Tibial artery (tissue), 4 donors: Measurements from ENCODE around the gene WHRN.

Experiments
- DNase-seq, 2 donors: peaks; one replicate each; pipeline ENCODE4 v3.0.0-alpha.2; 2019
- H3K27ac ChIP-seq, 2 donors: fragments of 200-600 bp; sonication (generic) in 1 of 2; 1 replicate in 1 of 2; 2 replicates in 1 of 2; pipeline ENCODE4 v1.5.1; 2018 to 2019; ENCODE audit warnings: mild to moderate bottlenecking in 1 of 2
- H3K27me3 ChIP-seq, 2 donors: fragments of 200-600 bp; sonication (generic) in 1 of 2; one replicate each; pipeline versions ENCODE4 v1.5.1 to v1.6.0; 2016 to 2019
- H3K36me3 ChIP-seq, 3 donors: fragments of 200-600 bp; sonication (generic) in 2 of 3; one replicate each; pipeline ENCODE4 v1.5.1; 2016 to 2019; ENCODE audit warnings: mild to moderate bottlenecking in 2 of 3
- H3K4me1 ChIP-seq, 4 donors: fragments of 200-600 bp; sonication (generic) in 2 of 4; 1 replicate in 3 of 4; 2 replicates in 1 of 4; pipeline ENCODE4 v1.5.1; 2016 to 2019
- H3K4me3 ChIP-seq, 2 donors: fragments of 200-600 bp; sonication (generic) in 1 of 2; 1 replicate in 1 of 2; 2 replicates in 1 of 2; pipeline ENCODE4 v1.5.1; 2018 to 2019; ENCODE audit warnings: mild to moderate bottlenecking in 2 of 2
- H3K9me3 ChIP-seq, 3 donors: fragments of 200-600 bp; sonication (generic) in 1 of 3; one replicate each; pipeline ENCODE4 v1.5.1; 2016 to 2019
- CTCF ChIP-seq, 2 experiments: fragments of 200-600 bp in 1 of 2; fragments of 450-650 bp in 1 of 2; IDR thresholded peaks; one replicate each; pipeline ENCODE4 v1.5.1; 2017 to 2019; ENCODE audit warnings: antibody characterized with exemption in 2 of 2, mild to moderate bottlenecking in 1 of 2, moderate library complexity in 1 of 2
- intact Hi-C: fragments of 100-400 bp; cut with DNase I; formaldehyde crosslinking; loops from one replicate; pipeline ENCODE4 v1.15.0; 2023; ENCODE audit warnings: low total_unique reads

WHRN gene

GRCh38 chr9:114546851-114547250, 41.6 kb upstream of the WHRN start:
- peaks cover 0 to 3% (median under 1%) of the 10 kb centered on the region in 4 donors for H3K4me1 ChIP-seq
- no peak overlapping the region for H3K27ac ChIP-seq
- H3K4me3 ChIP-seq = no peak overlapping the region
- DNase-seq = no peak
- intact Hi-C loops = no loop called here
- TF ChIP-seq CTCF (IDR thresholded peaks at IDR 0.05) = no peak
- H3K27me3 ChIP-seq = peaks cover 0 to 2% of the 10 kb centered on the region in 2 donors
- H3K36me3 ChIP-seq = no peaks in the 10 kb centered on the region
- no peaks in the 10 kb centered on the region for H3K9me3 ChIP-seq

- Histone ChIP-seq H3K27ac (no peak overlapping the region), H3K27me3 (peaks cover 0 to 2% of the 10 kb centered on the region in 2 donors), H3K9me3 (no peaks in the 10 kb centered on the region), H3K4me1 (no peaks in the 10 kb centered on the region), H3K36me3 (no peaks in the 10 kb centered on the region), H3K4me3 (no peak overlapping the region)
- TF ChIP-seq CTCF (IDR thresholded peaks at IDR 0.05) = no peak
- intact Hi-C loops = no loop called here
- DNase-seq = no peak
Observed at GRCh38 chr9:114545055-114545454, 39.8 kb upstream of the WHRN start.

GRCh38 chr9:114539701-114540380, 34.6 kb upstream of the WHRN start:
- Histone ChIP-seq H3K4me1 (no peaks in the 10 kb centered on the region), H3K36me3 (no peaks in the 10 kb centered on the region), H3K27ac (no peak overlapping the region), H3K4me3 (no peak overlapping the region), H3K27me3 (peaks cover 0 to 5% of the 10 kb centered on the region in 2 donors), H3K9me3 (no peaks in the 10 kb centered on the region)
- DNase-seq = no peak
- TF ChIP-seq CTCF (IDR thresholded peaks at IDR 0.05) = no peak
- intact Hi-C loops = no loop called here

GRCh38 chr9:114538241-114538640, 33.0 kb upstream of the WHRN start:
- H3K36me3 ChIP-seq = no peaks in the 10 kb centered on the region
- no peak for DNase-seq
- no peaks in the 10 kb centered on the region for H3K4me1 ChIP-seq
- H3K9me3 ChIP-seq = no peaks in the 10 kb centered on the region
- intact Hi-C loops = no loop called here
- no peak overlapping the region for H3K4me3 ChIP-seq
- H3K27ac ChIP-seq = no peak overlapping the region
- TF ChIP-seq CTCF (IDR thresholded peaks at IDR 0.05) = no peak
- H3K27me3 ChIP-seq = peaks cover 0 to 8% of the 10 kb centered on the region in 2 donors

GRCh38 chr9:114532561-114533237, 27.4 kb upstream of the WHRN start:
- Histone ChIP-seq H3K4me1 (no peaks in the 10 kb centered on the region), H3K9me3 (no peaks in the 10 kb centered on the region), H3K27me3 (peaks cover 0 to 10% of the 10 kb centered on the region in 2 donors), H3K36me3 (no peaks in the 10 kb centered on the region), H3K27ac (no peak overlapping the region), H3K4me3 (no peak overlapping the region)
- no peak for DNase-seq
- intact Hi-C loops = no loop called here
- no peak for TF ChIP-seq CTCF (IDR thresholded peaks at IDR 0.05)
